Activated T-cell treated with anti-CD3 and anti-CD28 coated beads, Interleukin-2, amount 50 U/mL, for 1 hour (primary cell): Measurements from ENCODE around the gene UBE2U.

Experiments
- DNase-seq: peaks from one replicate; pipeline ENCODE4 v3.0.0-alpha.2; 2020

UBE2U gene, protein sequence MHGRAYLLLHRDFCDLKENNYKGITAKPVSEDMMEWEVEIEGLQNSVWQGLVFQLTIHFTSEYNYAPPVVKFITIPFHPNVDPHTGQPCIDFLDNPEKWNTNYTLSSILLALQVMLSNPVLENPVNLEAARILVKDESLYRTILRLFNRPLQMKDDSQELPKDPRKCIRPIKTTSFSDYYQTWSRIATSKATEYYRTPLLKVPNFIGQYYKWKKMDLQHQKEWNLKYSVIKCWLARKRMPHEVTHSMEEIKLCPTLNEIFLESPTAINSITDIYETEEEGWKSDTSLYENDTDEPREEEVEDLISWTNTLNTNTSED

DNA sequence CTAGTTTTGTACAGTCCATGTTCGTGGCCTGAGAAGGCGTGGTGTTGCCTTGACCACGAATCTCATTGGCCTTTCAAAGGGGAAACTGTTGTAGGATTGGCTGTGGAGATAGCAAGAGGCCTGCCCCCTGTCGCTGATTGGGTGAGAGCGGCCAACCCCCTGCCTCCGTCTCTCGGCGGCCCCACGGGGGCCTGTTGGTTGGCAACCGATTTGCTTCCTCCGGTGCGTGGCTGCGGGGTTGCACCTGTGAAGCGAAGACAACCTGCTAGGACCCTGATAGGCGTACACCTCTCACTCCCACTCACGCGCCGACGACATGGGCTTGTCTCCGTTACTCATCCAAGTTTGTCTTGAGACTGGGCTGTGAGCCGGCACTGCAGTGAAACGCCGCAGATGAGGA lies at the start of gene UBE2U:
UBE2U (plus strand) TSS at position 204 of the 400 bp plus-strand sequence. CDS start 428 bp downstream, outside the sequence.
- DNase-seq, result no peak

DNA sequence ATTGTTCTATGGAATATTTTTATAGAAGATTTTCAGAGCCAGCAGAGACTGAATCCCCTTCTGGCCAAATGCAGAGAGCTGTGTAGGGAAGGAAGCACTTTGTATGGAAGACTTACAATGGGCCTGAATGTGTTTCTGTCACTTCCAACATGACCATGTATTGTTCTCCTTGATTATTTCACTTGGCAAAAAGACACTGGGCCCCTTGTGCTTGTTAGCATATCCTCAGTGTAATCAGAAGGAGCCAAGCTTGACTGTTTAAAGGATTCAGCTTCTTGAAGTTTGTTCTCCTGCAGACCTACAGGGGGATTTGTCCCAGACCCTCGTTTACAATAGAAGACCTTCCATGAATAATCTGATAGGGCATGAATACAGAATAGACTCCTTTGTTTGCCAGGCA lies 48.1 kb upstream of the UBE2U start:
- no peak for DNase-seq

DNA sequence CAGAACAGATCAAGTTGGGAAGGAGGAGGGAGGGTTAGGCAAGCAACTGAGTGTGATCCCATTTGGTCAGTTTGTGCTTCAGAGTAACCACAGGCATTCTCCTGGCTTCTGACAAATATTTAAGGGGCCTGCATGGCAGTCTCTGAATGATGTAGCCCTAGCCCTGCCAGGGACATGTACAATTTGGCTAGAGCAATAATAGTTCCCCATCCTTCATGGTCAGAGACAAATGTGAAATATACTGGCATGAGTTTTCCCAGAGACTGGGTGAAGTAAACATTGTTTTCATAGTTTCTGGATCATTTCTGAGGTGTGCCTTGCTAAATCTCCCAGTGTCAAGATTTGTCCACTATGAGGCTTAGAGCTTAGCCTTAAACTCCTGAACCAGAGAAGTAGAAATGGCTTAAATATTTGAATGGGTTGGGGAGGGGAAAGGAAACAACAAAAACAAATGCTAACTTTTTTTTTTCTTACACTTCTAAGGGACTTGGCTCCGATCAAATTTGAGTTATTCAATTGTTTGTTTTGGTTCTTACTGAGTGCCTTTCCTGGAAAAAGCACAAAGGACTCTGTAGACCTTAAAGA lies 42.0 kb upstream of the UBE2U start:
- DNase-seq, result no peak

GRCh38 chr1:64162151-64162550 lies 41.3 kb upstream of the UBE2U start:
- no peak for DNase-seq

DNA sequence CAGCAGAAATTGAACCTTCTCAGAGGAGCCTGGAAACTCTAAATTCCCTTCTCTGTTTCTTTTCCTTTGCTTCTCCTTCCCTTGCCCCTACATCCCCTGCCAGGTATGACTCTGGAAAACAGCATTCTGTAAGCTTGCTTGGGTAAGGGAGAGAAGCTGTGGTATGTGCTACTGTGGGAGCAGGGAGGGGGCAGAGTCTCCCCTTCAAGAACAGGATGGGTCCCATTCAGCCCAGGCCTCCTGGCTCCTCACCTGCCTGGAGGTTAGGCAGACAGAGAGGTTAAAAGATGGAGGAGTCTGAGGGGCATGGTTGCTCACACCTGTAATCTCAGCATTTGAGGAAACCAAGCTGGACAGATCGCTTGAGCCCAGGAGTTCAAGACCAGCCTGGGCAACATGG lies 40.6 kb upstream of the UBE2U start:
- DNase-seq, result no peak

- no peak for DNase-seq
These were observed 40.0 kb upstream of the UBE2U start for GRCh38 chr1:64163431-64163830.

- no peak for DNase-seq
These were observed 39.5 kb upstream of the UBE2U start for GRCh38 chr1:64163970-64164369.

DNA sequence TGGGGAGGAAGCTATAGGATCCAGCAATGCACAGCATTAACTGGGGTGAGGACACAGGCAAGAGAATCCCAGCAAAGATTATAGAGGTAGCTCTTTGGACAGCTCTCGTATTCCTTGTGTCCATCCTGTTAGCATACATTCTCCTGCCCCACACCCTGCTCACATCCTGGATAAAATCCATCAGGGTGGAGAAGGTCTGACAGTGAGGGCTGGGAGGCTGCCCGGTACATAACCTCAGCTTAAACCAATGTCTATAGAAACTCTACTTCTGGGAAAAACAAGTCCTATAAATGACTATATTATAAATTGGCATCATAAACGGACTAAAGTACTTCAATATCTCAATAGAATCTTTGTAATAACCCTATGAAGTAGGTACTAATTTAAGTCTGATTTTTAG lies 36.8 kb upstream of the UBE2U start:
- DNase-seq, result no peak

DNA sequence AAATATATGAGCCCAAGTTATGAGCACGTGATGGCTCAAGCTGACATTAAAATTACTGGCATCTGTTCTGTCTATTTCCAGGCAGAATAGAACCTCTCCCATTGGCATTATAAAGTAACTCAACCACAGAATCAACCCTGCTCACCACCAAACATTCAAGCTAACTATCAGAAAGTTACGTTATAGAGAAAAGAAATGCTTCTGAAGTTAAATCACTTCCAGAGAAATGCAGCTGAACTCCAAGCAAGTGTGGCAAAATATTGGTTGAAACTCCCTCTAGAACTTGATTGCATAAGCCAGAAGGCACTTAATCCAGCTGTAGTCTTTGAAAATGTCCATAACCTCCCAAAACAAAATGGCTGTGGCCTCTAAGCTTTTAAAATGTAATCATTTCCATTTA lies 36.2 kb upstream of the UBE2U start:
- DNase-seq, result no peak

GRCh38 chr1:64171246-64171645 lies 32.2 kb upstream of the UBE2U start:
- DNase-seq, result no peak

- DNase-seq, result no peak
These were observed 31.6 kb upstream of the UBE2U start for GRCh38 chr1:64171797-64172281.

DNA sequence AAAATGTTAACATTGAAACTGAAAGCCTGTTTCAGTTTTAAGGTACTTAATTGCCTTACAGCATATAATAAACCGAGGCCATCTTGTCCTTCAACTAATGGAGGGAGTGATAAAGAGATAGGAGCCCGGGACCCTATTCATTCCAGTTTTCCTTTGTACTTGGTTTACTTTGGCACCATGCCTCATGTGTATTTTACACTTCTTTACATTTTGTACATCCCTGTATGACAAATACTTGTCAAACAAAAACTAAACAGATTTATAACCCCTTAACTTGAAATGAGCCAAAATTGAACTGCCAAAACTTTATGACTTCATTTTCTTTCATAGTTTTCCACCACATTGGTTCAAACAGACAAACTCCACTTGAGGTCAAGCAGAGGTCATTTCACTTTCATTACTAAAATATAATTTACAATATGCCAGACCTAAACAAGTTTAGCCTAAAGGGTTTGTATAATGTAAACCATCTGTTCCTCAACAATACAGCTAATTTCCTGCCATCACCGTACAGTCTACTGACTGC lies 30.9 kb upstream of the UBE2U start:
- DNase-seq, result no peak

DNA sequence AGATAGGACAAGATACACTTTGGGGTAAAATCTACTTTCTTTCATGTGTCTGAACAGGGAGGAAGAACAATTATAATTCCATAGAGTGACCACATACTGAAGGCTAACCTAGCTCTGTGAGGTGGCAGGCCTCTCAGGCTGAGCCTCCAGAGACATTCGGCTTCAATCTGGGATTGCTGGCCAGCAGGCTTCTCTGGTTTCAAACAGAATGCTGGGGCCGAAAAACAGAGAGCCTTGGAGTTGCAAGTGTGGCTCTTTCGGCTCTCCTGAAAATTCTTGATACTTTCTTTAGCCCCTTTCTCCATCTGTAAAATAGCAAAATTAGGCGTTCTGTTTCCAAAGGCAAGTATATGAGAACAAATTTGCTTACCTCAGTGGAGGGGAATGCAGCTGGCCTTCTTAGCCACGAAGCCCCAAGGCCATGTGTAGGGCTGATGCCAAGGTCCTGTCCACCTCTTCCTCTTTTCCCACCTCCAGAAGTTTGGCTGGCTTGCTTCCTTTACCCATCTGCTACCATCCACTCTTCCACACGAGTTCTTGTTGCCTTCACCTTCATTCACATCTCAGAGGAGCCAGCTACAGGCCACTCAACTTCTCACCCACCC lies 30.0 kb upstream of the UBE2U start:
- DNase-seq, result no peak

GRCh38 chr1:64175639-64176038 lies 27.8 kb upstream of the UBE2U start:
- DNase-seq, result no peak

- no peak for DNase-seq
These were observed 26.8 kb upstream of the UBE2U start for GRCh38 chr1:64176659-64177058.

- no peak for DNase-seq
These were observed 23.8 kb upstream of the UBE2U start for GRCh38 chr1:64179588-64179987.

GRCh38 chr1:64182207-64182606 lies 21.2 kb upstream of the UBE2U start:
- DNase-seq, result no peak

GRCh38 chr1:64183395-64184002 lies 19.9 kb upstream of the UBE2U start:
- no peak for DNase-seq

DNA sequence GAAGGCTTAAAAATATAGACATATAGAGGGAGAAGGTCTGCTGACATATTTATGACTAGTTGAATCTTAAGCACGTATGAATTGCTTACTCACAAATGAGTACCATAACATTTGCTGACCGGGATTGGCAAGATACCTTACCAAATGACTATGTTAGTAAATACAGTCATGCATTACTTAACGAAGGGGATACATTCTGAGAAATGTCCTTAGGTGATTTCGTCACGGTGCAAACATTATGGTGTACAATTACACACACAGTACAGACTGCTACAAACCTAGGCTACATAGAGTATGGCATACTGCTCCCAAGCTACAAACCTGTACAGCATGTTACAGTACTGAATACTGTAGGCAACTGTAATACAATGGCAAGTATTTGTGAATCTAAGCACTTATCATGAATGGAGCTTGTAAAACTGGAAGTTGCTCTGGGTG lies 19.4 kb upstream of the UBE2U start:
- DNase-seq, result no peak

- DNase-seq, result no peak
These were observed 17.1 kb upstream of the UBE2U start for GRCh38 chr1:64186138-64186897.

DNA sequence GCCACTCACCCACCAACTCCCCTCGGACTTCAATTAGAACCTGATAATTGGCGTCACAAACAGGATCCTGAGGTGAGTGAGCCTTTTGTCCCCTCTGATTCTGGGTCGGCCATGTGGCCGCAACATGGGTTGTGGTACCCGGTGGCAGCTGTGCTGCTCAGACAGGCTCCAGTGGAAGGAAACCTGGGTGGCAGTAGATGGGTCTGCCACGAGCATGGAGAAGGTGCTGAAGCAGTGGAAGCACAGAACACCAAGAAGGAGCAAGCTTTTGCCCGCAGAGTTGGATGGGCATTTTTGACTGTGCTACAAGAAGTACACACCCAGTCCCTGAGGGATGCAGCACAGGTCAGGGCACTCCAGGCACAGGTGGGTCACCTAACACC lies 16.5 kb upstream of the UBE2U start:
- no peak for DNase-seq

DNA sequence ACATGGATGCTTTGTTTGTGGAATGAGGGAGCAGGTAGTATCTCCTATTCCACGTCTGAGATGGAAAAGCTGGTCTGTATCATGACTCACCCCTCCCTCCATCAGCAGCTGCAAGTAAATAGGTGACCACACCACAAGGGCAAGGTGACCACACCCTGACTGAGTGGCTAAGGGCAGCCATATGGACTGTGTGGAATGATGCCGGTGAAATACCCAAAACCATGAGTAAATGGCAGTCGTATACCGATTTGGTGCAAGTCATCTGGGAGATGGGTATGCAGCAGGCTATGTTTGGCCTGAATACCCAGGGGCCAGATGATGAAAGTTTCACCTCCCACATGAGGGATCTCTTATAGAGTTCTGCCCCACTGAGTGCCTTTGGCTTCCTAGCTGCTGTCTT lies 15.8 kb upstream of the UBE2U start:
- DNase-seq, result no peak

DNA sequence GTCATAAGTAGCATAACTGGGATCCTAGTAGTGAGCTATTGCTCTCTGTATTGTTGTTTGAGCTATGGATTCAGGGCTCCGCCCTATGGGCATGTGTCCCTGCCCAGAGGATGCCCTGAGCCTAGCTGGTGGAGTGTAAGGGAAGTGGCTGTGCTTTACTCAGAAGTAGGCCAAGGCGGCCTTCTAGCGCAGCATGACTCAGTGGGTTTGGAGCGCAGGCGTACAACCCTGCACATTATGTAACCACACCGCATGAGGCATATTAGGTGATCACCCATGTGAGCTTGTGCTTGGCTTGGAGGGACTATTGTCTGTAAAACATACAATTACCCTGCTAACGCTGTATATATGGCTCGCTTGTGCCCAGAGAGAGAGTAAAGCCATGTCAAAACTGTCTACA lies 11.1 kb upstream of the UBE2U start:
- DNase-seq, result no peak
